EL (cell line): Measurements from ENCODE around the gene ADCY2.

Source experiments
- DNase-seq: peaks from one replicate; pipeline ENCODE4 v3.0.0-alpha.2; 2016

ADCY2 gene

DNA sequence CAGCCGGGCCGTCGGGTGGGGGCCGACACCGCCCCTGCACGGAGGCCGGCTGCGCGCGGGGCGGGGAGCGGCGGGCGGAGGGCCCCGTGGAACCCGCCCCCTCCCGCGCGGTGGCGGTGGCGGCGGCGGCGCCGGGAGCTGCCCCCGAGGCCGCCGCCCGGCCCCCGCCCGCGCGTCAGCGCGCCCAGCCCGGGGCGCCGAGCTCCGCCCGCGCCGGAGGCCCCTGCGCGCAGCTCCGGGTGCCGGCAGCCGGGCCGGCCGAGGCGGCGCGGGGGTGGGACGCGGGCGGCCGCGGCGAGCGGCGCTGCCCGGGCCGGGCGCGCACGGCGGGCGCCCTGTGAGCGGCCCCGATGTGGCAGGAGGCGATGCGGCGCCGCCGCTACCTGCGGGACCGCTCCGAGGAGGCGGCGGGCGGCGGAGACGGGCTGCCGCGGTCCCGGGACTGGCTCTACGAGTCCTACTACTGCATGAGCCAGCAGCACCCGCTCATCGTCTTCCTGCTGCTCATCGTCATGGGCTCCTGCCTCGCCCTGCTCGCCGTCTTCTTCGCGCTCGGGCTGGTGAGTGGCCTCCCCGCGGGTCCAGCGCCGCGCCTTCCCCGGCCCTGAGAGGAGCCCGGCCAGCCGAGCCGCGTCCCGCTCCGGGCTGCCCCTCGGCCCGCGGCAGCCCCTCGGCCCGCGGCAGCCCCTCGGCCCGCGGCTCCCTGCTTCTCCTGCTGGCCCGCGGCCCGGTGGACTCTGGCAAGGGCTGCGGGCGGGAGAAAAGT, at the start of gene ADCY2:
Gene ADCY2 (plus strand): TSS at position 192 of the 766 bp plus-strand sequence. CDS start 159 bp downstream, at position 351.
- no peak for DNase-seq

- DNase-seq, result no peak
Observed at GRCh38 chr5:7347377-7347776, 48.6 kb upstream of the ADCY2 start.

GRCh38 chr5:7348168-7348854, 47.6 kb upstream of the ADCY2 start:
- no peak for DNase-seq

- DNase-seq, result no peak
Observed at GRCh38 chr5:7361593-7361992, 34.3 kb upstream of the ADCY2 start.

- DNase-seq, result no peak
Observed at GRCh38 chr5:7363067-7363677, 32.8 kb upstream of the ADCY2 start.

- no peak for DNase-seq
Observed at GRCh38 chr5:7364226-7364875, 31.6 kb upstream of the ADCY2 start.

DNA sequence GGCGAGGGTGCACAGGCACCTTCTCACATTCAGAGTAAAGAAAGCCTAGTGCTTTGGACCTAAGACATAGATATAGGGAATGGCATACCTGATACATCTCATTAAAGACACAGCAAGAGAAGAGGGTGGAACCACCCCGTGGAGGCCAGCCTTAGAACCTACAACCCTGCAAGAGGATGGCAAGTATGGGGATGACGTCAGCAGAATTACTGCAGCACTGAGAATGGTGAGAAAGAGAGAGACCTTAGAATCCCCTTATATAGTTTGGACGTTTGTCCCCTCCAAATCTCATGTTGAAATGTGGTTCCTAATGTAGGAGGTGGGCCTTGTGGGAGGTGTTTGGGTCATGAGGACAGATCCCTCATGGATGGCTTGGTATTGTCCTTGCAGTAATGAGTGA, 28.2 kb upstream of the ADCY2 start:
- DNase-seq, result no peak

GRCh38 chr5:7372399-7372798, 23.5 kb upstream of the ADCY2 start:
- DNase-seq, result no peak

DNA sequence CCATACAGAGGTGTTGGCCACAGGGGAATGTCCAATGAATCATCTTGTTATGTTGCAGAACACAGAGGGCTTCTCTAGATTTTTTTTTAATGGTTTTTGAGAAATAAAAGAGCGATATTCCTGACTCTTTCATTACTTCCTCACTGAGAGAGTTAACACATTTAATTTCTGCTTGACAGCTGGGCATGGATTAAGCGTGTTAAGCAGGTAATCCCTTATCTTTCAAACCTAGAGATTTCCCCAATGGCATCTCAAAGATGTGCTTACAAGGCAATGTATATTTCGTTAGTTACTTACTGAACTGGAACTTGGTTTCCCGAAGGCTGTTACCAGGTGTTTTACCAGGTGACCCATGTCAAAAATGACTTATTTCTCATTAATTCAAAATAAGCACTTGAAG, 21.8 kb upstream of the ADCY2 start:
- DNase-seq, result no peak

GRCh38 chr5:7375457-7375856, 20.5 kb upstream of the ADCY2 start:
- no peak for DNase-seq

DNA sequence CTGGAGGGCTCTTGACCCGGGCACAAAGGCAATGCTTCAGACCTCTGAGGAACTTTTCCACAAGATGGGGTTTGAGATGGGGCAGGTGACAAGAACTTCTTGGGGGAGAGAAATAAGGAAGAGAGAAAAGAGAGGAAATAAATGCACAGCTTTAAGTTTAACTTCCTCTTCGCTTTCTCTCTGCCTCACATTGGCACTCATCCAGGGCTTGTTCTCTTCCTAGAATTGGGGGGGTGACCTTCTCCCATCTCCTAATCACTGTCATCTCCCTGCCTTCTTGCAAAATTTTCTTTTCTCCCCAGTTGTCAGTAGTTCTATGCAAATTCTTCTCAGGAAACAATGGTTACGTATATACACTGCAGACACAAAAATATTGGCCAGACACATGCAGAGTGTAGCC, 19.1 kb upstream of the ADCY2 start:
- DNase-seq, result no peak

GRCh38 chr5:7377761-7378160, 18.2 kb upstream of the ADCY2 start:
- DNase-seq, result no peak

- DNase-seq, result no peak
Observed at GRCh38 chr5:7382588-7382987, 13.3 kb upstream of the ADCY2 start.

GRCh38 chr5:7385681-7386080, 10.3 kb upstream of the ADCY2 start:
- no peak for DNase-seq

- DNase-seq, result no peak
Observed at GRCh38 chr5:7388553-7388952, 7.4 kb upstream of the ADCY2 start.

DNA sequence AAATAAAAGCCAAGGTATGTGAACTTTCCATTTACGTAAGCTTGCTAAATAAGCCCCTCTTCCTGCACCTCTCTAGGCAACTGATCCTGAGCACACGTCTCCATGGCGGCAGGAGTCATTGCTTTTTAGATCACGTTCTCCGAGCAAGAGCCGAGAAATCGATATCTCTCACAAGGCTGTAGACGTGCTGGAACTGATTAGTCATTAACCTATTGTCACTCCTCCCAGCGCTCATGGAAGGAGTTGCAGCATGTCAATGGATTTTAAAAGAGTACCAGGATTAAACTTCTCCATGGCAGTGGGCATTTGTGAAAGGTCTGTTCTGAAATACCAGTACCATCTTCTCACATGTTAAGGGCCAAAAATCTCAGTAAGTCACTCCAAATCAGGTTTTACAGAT, 4.7 kb upstream of the ADCY2 start:
- DNase-seq, result no peak

DNA sequence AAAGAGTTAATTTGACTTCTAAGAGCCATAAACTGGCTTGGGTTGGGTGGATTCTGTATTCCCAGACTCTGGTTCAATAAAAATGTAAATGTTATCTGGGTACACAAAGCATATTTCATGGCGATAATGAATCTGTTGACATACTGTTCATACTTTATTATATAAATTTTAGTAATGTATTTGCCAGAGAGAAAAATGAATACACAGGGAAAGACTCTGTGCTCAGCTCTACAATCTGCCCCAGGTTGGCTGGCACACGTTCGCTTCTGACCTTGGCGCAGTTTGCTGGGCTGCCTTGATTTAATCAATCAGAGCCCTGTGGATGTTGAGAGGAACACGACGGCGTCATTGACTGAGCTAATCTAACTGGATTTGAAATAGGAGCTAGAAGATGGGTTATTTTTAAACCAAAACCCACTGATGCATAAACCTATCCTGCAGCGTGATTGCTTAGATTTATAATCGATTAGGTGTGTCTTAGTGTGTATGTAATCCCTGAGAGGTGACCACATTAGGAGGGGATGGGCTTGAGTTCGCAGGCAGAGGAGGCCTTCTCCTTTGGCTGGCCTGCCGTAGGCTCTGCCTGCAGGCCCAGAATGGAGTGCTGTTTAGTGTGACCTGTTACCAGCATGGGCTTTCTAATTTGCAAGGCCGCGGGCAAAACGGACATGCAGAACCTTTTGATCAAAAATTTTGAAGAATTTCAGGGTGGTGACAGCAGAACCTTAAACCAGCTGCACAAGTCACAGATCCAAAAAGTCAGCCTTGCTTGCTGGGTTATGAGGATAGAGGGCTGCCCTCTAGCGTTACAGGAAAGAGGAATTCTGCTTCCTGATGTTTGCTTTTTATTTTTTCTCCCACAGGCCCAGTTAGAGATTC, 3.9 kb upstream of the ADCY2 start:
- no peak for DNase-seq

GRCh38 chr5:7392693-7393024, 3.3 kb upstream of the ADCY2 start:
- DNase-seq, result no peak

DNA sequence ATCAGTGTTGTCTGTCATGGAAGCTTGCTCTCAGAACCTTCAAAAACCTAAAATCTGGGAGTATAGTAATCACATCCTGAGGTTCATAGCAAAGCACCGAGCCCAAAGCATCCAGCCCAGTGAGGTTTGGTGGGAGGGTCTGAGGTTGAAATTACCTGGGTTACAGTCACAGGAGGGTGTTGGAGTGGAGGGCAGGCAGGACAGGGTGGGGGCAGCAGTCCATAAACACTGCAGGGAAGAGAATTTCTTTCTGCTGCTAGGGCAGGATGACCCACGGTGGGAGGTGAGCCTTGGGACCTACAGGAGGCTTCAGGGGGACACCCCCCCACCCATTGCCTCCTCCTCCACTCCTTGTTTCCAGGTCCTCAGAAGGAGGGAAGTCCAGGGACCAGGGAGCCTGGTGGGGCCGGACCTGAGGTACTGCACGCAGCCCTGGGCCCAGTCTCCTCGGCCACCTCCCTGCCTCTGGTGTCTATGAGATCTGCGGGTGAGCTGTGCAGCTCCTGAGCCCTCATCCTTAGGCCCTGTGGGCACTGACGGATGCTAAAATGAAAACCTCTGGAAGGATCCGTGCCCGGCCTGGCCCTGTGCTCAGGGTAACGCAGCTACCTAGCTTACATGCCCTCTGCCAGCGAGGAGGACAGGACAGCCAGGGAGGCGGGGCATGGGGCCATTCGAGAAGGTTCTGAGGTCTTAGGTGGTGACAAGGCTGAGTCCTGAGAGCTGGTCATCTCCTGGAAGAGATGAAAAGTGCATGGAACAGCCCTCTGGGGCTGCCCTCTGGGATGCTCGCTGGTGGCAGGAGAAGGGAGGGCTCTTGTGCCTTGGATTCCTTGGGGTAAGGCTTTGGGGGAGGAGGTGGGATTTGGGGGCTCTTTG, 1.8 kb upstream of the ADCY2 start:
- no peak for DNase-seq

- DNase-seq, result no peak
Observed at GRCh38 chr5:7394889-7395431, 978 bp upstream of the ADCY2 start.

DNA sequence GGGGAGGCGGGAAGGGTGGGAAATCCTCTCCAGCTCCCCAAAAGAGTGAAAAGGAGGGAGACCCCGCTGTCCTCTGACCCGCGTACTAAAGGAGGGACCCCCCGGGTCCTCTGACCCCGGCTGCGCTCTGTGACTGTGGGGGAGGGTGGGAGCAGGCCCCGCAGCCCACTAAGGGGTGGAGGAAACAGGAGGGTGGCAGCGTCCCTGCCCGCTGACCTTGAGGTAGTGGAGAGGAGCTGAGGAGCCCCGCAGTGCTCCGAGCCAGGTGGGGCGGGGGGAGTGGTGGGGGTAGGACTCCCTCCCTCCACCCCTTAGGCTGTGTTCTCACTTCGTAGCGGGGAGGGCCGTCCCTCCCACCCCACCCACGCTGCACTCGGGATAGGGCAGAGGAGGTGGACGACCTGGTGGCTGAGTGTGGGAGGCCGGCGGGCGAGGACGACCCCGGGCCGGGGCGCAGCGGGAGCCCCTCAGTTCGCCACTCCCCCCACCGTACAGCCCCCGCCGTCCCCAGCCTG, 449 bp upstream of the ADCY2 start:
- DNase-seq, result no peak
